Measurements from ENCODE around the gene TMEM9. TPM values are rescaled to one million over a fixed set of nuclear protein-coding genes. Genes with fewer than 3 reads are reported as not detected.

Gene TMEM9
- total RNA-seq, 2 donors from 2014 or later, result 145 to 156 TPM

DNA sequence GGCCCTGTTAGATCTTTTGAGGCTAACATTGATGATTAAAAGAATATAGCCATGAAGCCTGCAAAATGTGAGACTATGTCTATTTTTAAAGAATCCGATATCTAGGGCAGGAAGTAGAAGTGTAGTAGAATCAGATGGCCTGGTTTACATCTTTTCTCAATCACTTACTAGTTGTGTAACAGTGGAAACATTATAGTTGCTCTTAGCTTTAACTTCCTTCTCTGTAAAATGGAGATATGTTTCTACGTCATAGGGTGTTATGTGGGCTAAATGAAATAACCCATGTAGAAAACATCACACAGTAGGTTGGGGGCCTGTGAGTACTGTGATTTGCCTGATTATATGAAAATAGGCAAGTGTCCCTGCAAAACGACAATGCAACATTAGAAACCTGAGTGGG, 31.9 kb upstream of the TMEM9 start:
- H3K27me3 ChIP-seq (ENCODE audit: control insufficient read depth, insufficient read depth, low read length, poor library complexity, severe bottlenecking), result peaks cover 17% of the 10 kb centered on the region
- no peak overlapping the region for H3K4me3 ChIP-seq (ENCODE audit: low read length)
- no peaks in the 10 kb centered on the region for H3K9me3 Mint-ChIP-seq
- H3K36me3 ChIP-seq (ENCODE audit: control insufficient read depth, insufficient read depth, low read length), result no peaks in the 10 kb centered on the region
- no peaks in the 10 kb centered on the region for H3K4me1 ChIP-seq (ENCODE audit: control insufficient read depth, insufficient read depth, low read length)
- no peak overlapping the region for H3K27ac ChIP-seq (ENCODE audit: low read depth, low read length)
- no peaks in the 10 kb centered on the region for H3K9me3 ChIP-seq (ENCODE audit: control insufficient read depth, low read length)
- no peak overlapping the region for H3K9ac ChIP-seq (ENCODE audit: extremely low read depth, low read length, poor library complexity, severe bottlenecking)
- H3K36me3 Mint-ChIP-seq (ENCODE audit: low read depth), result no peaks in the 10 kb centered on the region
- H3K27ac Mint-ChIP-seq, result no peak overlapping the region
- peaks cover 23% of the 10 kb centered on the region for H3K4me1 Mint-ChIP-seq
- no peak for TF ChIP-seq CTCF (conservative IDR thresholded peaks at IDR 0.05)
- peaks cover 18% of the 10 kb centered on the region for H3K27me3 Mint-ChIP-seq (ENCODE audit: insufficient read depth)
- no peak overlapping the region for H3K4me3 Mint-ChIP-seq
- WGBS, 2 experiments (ENCODE audit: insufficient coverage in 1 of 2, insufficient read length in 1 of 2), result 86 to 100% methylated on average over 2 to 3 of the region's 3 CpGs
- DNase-seq, result no peak

DNA sequence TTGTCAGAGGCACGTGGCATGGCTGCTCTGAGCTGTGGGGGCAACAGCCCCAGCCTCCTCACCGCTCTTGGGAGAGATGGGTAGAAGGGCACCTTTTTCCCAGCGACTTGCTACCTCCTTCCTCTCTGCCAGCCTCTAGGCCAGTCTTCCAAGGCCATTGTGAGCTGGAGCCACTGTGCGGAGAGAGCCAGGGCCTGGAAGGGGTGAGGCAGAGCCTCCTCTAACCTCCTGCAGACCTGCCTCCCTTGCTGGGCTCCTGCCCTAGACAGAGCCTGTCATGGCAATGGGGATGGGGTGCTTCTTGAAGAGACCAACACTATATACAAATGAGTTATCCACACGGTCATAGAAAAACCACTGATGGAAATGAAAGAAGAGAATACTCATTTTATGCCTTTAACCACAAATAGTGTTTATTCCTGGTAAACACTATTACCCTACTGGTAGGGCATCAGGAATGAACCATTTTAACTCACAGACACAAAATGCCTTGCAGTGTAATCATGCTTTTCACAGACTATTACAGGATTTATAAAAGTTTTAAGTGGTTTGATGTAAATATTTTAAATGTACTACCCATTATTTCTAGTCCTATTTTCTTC, 31.4 kb upstream of the TMEM9 start:
- H3K27ac Mint-ChIP-seq, result no peak overlapping the region
- H3K9me3 ChIP-seq (ENCODE audit: control insufficient read depth, low read length), result no peaks in the 10 kb centered on the region
- TF ChIP-seq CTCF (conservative IDR thresholded peaks at IDR 0.05), result no peak
- H3K27me3 ChIP-seq (ENCODE audit: control insufficient read depth, insufficient read depth, low read length, poor library complexity, severe bottlenecking), result peaks cover 17% of the 10 kb centered on the region
- H3K36me3 ChIP-seq (ENCODE audit: control insufficient read depth, insufficient read depth, low read length), result no peaks in the 10 kb centered on the region
- H3K4me3 ChIP-seq (ENCODE audit: low read length), result no peak overlapping the region
- no peak overlapping the region for H3K4me3 Mint-ChIP-seq
- no peak overlapping the region for H3K9ac ChIP-seq (ENCODE audit: extremely low read depth, low read length, poor library complexity, severe bottlenecking)
- peaks cover 23% of the 10 kb centered on the region for H3K4me1 Mint-ChIP-seq
- WGBS, 2 experiments (ENCODE audit: insufficient coverage in 1 of 2, insufficient read length in 1 of 2), result 83 to 87% methylated on average over 2 to 5 of the region's 5 CpGs
- DNase-seq, result no peak
- H3K36me3 Mint-ChIP-seq (ENCODE audit: low read depth), result no peaks in the 10 kb centered on the region
- H3K27ac ChIP-seq (ENCODE audit: low read depth, low read length), result no peak overlapping the region
- no peaks in the 10 kb centered on the region for H3K4me1 ChIP-seq (ENCODE audit: control insufficient read depth, insufficient read depth, low read length)
- no peaks in the 10 kb centered on the region for H3K9me3 Mint-ChIP-seq
- H3K27me3 Mint-ChIP-seq (ENCODE audit: insufficient read depth), result peaks cover 19% of the 10 kb centered on the region

GRCh38 chr1:201185123-201185453, 30.8 kb upstream of the TMEM9 start:
- no peaks in the 10 kb centered on the region for H3K4me1 ChIP-seq (ENCODE audit: control insufficient read depth, insufficient read depth, low read length)
- no peaks in the 10 kb centered on the region for H3K9me3 ChIP-seq (ENCODE audit: control insufficient read depth, low read length)
- no peak overlapping the region for H3K27ac ChIP-seq (ENCODE audit: low read depth, low read length)
- TF ChIP-seq CTCF (conservative IDR thresholded peaks at IDR 0.05), result no peak
- Mint-ChIP-seq H3K36me3 (ENCODE audit: low read depth) (no peaks in the 10 kb centered on the region), H3K4me1 (peaks cover 19% of the 10 kb centered on the region), H3K9me3 (no peaks in the 10 kb centered on the region), H3K27ac (no peak overlapping the region), H3K27me3 (ENCODE audit: insufficient read depth) (peaks cover 19% of the 10 kb centered on the region), H3K4me3 (no peak overlapping the region)
- DNase-seq, result no peak
- WGBS, 2 experiments (ENCODE audit: insufficient coverage in 1 of 2, insufficient read length in 1 of 2), result 52 to 65% methylated on average over 3 of the region's 3 CpGs
- no peak overlapping the region for H3K9ac ChIP-seq (ENCODE audit: extremely low read depth, low read length, poor library complexity, severe bottlenecking)
- H3K4me3 ChIP-seq (ENCODE audit: low read length), result no peak overlapping the region
- H3K36me3 ChIP-seq (ENCODE audit: control insufficient read depth, insufficient read depth, low read length), result no peaks in the 10 kb centered on the region
- H3K27me3 ChIP-seq (ENCODE audit: control insufficient read depth, insufficient read depth, low read length, poor library complexity, severe bottlenecking), result peaks cover 17% of the 10 kb centered on the region

All from endodermal cell (in vitro differentiated cells).